Activated CD4-positive, alpha-beta T cell treated with anti-CD3 and anti-CD28 coated beads, Interleukin-2, amount 50 U/mL, for 4 hours (primary cell): ENCODE data around the gene MISFA.
A peak's percentile ranks its signal among the peaks of the same experiment; 100 is the strongest.
"Not testable (repeated sequence)": the region's sequence is repeated elsewhere in the genome, so short reads cannot be mapped to it uniquely, and the experiment has no call there.

Source experiments
- DNase-seq, 2 experiments: peaks; one replicate each; pipeline ENCODE4 v3.0.0-alpha.2; 2020

Gene MISFA

GRCh38 chr11:18618342-18619025 is 18.9 kb downstream of the MISFA start:
- no peak for DNase-seq

GRCh38 chr11:18623707-18624106 is 24.1 kb downstream of the MISFA start:
- DNase-seq, result no peak

- DNase-seq, result no peak
Measured at GRCh38 chr11:18624161-18624560, 24.6 kb downstream of the MISFA start.

- no peak for DNase-seq
Measured at GRCh38 chr11:18632841-18633240, 33.3 kb downstream of the MISFA start.

GRCh38 chr11:18633256-18634139 is 33.9 kb downstream of the MISFA start:
- no peak for DNase-seq

GRCh38 chr11:18634140-18635032 is 34.8 kb downstream of the MISFA start, which contains the start of gene SPTY2D1:
Gene SPTY2D1, minus strand, starts transcription at chr11:18634342. Its CDS starts 85 bp downstream, at chr11:18634257.
- peak; percentile 96 to 97 for DNase-seq

- DNase-seq, result no peak
Measured at GRCh38 chr11:18641677-18642076, 42.1 kb downstream of the MISFA start.

GRCh38 chr11:18643034-18643433 is 43.4 kb downstream of the MISFA start:
- DNase-seq, result not testable (repeated sequence)

GRCh38 chr11:18650353-18650752 is 50.8 kb downstream of the MISFA start:
- no peak for DNase-seq

- no peak for DNase-seq
Measured at GRCh38 chr11:18650859-18651557, 51.4 kb downstream of the MISFA start.
